IPS-15b (cell line): ENCODE measurements around the gene SDK1.

ENCODE experiments used
- H3K27me3 ChIP-seq: one replicate; pipeline ENCODE4 v1.6.1; 2013; ENCODE audit warnings: low read length; ENCODE audit not compliant: control insufficient read depth, insufficient read depth
- H3K36me3 ChIP-seq: one replicate; pipeline ENCODE4 v1.6.1; 2013; ENCODE audit warnings: low read length; ENCODE audit not compliant: control insufficient read depth, insufficient read depth
- H3K4me1 ChIP-seq: one replicate; pipeline ENCODE4 v1.6.1; 2013; ENCODE audit warnings: mild to moderate bottlenecking, low read length; ENCODE audit not compliant: control insufficient read depth, insufficient read depth
- H3K4me3 ChIP-seq: one replicate; pipeline ENCODE4 v1.5.1; 2013; ENCODE audit warnings: low read depth, low read length
- H3K9ac ChIP-seq: one replicate; pipeline ENCODE4 v1.6.1; 2013; ENCODE audit warnings: low read depth, mild to moderate bottlenecking, low read length
- H3K9me3 ChIP-seq: one replicate; pipeline ENCODE4 v1.6.1; 2013; ENCODE audit warnings: mild to moderate bottlenecking, low read length; ENCODE audit not compliant: control insufficient read depth, insufficient read depth

Gene SDK1

DNA sequence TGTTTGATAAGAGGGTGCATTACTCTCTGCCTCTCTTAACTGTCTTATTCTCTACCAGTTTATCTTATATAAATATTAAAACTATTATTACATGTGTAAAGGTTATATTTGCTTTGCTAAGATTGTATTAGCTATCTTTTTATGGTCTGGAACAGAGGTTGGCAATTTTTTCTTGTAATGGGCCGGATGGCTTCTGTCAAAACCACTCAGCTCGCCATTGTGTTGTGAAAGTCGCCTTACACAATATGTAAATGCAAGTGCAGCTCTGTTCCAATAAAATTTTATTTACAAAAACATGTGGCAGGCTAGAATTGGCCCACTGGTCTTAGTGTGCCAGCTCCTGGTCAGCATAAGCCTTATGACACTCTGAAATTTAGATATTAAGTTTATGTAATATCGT is 185.8 kb downstream of the SDK1 start:
- H3K36me3 ChIP-seq = no peaks in the 10 kb centered on the region
- H3K9ac ChIP-seq = no peak overlapping the region
- no peaks in the 10 kb centered on the region for H3K27me3 ChIP-seq
- no peaks in the 10 kb centered on the region for H3K9me3 ChIP-seq
- H3K4me1 ChIP-seq = no peaks in the 10 kb centered on the region
- H3K4me3 ChIP-seq = no peak overlapping the region

DNA sequence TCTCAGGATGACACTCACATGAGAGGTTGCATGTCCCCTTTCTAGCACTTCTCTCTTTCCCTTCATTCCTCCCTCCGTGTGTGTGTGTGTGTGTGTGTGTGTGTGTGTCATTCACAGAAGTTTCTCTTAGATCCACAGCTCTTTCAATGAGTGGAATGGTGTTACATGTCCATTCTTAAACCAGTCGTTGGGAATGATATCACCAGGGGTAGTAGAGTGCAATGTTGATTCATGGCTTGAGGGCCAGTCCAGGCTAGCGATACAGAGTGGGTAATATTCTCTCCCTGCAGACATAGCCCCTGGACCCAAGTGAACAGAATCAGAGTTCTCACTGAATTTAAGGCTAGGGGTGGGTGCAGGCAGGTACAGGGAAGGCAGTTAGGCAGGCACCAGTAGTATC is 187.8 kb downstream of the SDK1 start:
- H3K9ac ChIP-seq = no peak overlapping the region
- peaks cover 4% of the 10 kb centered on the region for H3K4me1 ChIP-seq
- no peaks in the 10 kb centered on the region for H3K27me3 ChIP-seq

DNA sequence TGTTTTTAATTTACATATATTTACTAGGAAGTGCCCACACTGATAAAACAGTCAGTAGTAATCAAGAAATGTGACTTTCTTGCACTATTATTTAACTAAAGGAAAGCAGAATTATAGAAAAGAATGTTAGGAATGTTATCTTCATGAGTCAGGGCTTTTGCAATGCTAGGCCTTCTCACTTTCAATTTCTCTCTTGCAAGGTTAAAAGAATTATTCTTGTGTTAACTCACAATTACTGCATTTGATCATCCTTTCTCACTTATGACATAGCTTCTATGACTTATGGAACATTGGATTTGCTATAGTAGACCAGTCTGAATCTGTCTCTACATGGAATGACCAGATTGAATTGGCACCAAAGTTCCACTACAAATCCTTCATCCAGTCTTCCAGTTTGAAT is 192.4 kb downstream of the SDK1 start:
- Histone ChIP-seq H3K4me3 (no peak overlapping the region), H3K36me3 (no peaks in the 10 kb centered on the region), H3K9me3 (no peaks in the 10 kb centered on the region), H3K4me1 (peaks cover 4% of the 10 kb centered on the region), H3K9ac (no peak overlapping the region), H3K27me3 (no peaks in the 10 kb centered on the region)

More for the DNA sequence above, 187.8 kb downstream of the SDK1 start:
- H3K4me3 ChIP-seq = no peak overlapping the region
- no peaks in the 10 kb centered on the region for H3K36me3 ChIP-seq
- H3K9me3 ChIP-seq = no peaks in the 10 kb centered on the region

DNA sequence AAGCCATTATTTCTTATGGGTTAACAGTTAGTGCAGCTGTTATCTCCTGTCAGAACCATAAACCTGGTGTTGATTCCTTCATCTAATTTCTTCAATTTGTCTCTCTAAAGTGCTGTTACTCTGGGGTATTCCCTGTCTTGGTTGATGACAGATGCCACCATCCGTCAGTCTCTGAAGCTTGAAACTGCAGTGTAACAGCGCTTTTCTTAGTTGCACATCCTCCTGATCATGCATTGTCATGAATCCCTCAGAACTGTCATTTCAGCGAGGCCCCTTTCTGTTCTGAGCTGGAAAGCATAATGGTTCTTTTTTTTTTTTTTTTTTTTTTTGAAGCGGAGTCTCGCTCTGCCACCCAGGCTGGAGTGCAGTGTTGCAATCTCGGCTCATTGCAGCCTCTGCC is 193.9 kb downstream of the SDK1 start:
- H3K27me3 ChIP-seq = no peaks in the 10 kb centered on the region
- H3K4me3 ChIP-seq = no peak overlapping the region
- no peak overlapping the region for H3K9ac ChIP-seq
- H3K4me1 ChIP-seq = peaks cover 4% of the 10 kb centered on the region
- no peaks in the 10 kb centered on the region for H3K9me3 ChIP-seq
- H3K36me3 ChIP-seq = no peaks in the 10 kb centered on the region

DNA sequence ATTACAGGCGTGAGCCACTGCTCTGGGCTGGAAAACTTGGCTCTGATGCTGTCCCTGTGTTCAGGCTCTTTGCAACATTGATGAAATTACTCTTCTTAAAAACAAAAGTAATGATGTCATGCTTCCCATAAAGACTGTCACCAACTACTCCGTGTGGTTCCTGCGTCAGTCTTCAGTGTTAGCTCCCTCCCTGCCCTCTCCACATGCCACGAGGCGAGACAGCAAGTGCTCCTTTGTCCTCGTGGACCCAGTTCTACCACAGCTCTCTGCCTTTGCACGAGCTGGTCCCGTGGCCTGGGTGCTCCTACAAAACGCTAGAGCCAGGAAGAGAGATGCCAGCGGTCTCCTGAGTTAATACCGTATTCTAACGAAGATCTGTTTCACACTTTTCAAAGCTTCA is 194.5 kb downstream of the SDK1 start:
- no peak overlapping the region for H3K9ac ChIP-seq
- H3K36me3 ChIP-seq = no peaks in the 10 kb centered on the region
- H3K4me1 ChIP-seq = peaks cover 4% of the 10 kb centered on the region
- no peaks in the 10 kb centered on the region for H3K9me3 ChIP-seq
- no peaks in the 10 kb centered on the region for H3K27me3 ChIP-seq
- H3K4me3 ChIP-seq = no peak overlapping the region

DNA sequence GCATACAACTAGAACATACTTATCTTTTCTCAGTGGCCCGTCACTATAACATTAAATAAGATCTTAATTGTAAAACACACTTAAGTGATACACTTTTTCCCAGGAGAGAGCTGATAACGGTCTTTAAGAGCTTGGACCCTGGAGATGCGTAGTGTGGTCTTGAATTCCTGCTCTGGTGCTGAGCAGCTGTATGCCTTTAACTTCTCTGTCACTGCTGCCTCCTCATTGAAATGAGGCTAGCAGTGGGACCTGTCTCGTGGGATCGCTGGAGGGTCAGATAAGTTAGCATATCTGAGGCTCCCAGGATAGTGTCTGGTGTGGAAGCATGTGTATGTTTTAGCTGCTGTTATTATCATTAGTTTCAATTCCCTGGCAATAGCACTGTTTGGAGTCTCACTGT is 194.9 kb downstream of the SDK1 start:
- Histone ChIP-seq H3K9me3 (no peaks in the 10 kb centered on the region), H3K36me3 (no peaks in the 10 kb centered on the region), H3K4me3 (no peak overlapping the region), H3K9ac (no peak overlapping the region), H3K4me1 (peaks cover 4% of the 10 kb centered on the region), H3K27me3 (no peaks in the 10 kb centered on the region)

DNA sequence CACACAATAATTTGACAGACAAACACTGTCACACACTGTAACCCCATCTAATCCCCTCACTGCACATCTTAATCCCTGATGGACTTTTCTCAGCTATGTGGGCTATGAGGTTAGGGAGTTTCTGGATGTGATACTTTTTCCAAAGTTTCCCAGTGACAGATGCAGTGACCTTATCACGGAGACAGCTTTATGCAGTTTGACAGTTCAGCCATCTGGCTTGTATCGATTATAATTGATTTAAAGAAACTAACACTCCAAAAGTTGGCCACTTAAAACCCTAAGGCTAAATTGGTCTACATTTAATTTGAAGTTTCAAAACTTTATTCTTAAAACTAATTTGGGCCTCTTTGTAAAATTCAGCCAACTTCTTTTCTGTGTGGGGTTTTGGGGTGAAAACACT is 196.7 kb downstream of the SDK1 start:
- H3K27me3 ChIP-seq = no peaks in the 10 kb centered on the region
- H3K9ac ChIP-seq = no peak overlapping the region
- no peaks in the 10 kb centered on the region for H3K36me3 ChIP-seq
- peaks cover 4% of the 10 kb centered on the region for H3K4me1 ChIP-seq
- no peaks in the 10 kb centered on the region for H3K9me3 ChIP-seq
- H3K4me3 ChIP-seq = no peak overlapping the region

DNA sequence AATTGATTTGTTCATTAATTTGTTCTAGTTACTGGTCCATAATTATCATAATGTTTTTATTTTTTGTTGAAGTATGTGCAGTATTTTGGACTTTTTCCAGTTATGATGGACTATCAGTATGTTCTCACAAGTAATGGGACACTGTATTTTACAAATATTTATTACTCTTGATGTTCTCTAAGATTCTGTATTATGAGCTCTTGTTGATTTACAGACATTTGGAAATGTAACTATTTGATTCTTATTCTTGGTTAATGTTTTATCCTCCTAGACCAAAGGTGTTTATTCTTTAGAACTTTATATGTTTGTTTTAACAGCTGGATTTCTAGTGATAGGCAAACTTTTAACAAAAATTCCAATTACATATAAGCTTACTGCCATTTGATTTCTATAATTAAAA is 200.6 kb downstream of the SDK1 start:
- Histone ChIP-seq H3K36me3 (no peaks in the 10 kb centered on the region), H3K9me3 (no peaks in the 10 kb centered on the region), H3K4me1 (no peaks in the 10 kb centered on the region), H3K4me3 (no peak overlapping the region), H3K9ac (no peak overlapping the region), H3K27me3 (no peaks in the 10 kb centered on the region)

DNA sequence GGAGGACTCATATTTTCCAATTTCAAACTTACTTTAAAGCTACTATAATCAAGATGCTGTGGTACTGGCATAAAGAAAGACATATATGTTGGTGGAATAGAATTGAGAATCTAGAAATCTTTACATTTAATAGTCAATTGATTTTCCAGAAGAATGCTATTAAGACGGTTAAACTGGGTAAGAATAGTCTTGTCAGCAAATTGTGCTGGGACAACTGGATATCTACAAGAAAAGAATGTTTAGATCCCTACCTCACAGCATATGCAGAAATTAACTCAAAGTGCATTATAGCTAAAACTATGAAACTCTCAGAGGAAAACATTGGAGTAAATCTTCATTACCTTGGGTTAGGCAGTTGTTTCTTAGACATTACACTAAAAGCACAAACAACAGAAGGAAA is 203.3 kb downstream of the SDK1 start:
- Histone ChIP-seq H3K9me3 (no peaks in the 10 kb centered on the region), H3K36me3 (no peaks in the 10 kb centered on the region), H3K4me3 (no peak overlapping the region), H3K4me1 (no peaks in the 10 kb centered on the region), H3K27me3 (no peaks in the 10 kb centered on the region), H3K9ac (no peak overlapping the region)

DNA sequence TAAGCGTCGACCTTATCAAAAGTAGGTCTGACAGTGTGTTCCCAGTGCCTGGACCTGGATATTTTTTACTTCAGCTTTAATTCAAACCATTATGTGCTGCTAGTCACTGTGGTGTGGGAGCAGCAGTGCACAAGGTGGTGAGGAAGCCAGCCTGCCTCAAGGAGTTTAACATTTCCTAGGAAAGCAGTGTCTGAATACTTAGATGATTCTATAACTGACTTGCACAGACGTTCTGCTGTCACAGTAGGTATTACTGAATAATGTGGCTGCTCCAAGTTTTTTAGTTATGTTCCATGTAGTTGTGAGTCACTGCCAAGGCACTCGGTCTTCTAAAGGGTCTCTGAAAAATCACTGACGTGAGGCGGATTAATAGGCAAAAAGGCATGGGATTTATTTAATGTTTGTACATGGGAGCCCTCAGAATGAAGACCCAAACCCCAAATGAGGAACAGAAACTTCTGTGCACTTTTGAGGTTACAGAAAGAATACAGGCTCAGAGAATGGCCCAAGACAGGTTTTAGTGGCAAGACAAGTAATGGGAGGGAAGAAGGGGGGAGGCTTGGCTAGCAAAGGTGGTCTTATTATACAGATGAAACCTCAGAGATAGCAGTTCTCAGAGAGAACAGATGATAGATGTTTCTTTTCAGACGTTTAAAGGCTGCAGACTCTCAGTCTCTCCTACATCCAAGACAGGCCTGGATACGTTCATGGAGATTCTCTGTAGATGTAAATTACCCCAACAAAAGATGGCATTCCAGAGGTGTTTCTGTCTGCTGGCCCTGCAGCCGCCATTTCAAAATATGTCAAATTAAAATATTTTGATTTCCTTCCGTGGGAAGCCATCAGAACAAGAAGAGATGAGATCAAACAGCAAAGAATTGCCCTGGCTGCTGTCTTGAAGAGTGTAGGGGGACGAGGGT is 209.3 kb downstream of the SDK1 start:
- Histone ChIP-seq H3K9me3 (no peaks in the 10 kb centered on the region), H3K9ac (no peak overlapping the region), H3K4me3 (no peak overlapping the region), H3K36me3 (no peaks in the 10 kb centered on the region), H3K4me1 (peaks cover 7% of the 10 kb centered on the region), H3K27me3 (no peaks in the 10 kb centered on the region)

DNA sequence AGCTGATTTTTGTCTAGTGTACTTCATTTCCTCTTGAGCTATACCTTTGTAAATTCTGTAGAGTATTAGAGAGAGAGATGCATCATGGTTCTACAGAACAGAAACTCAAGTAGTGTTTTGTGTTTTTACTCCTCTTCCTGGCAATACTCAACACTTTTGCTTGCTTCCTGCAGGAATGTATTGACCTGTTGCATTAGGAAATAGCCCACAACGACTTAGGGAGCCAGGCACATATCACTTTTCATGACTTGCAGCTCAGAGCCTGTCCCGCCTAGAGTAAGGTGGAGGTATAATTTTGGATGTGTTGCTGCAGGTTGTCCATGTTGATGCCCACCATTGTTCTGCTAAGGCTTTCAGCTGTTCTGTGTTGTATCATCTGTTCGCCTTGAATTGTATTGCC is 216.3 kb downstream of the SDK1 start:
- no peaks in the 10 kb centered on the region for H3K36me3 ChIP-seq
- H3K9ac ChIP-seq = no peak overlapping the region
- no peaks in the 10 kb centered on the region for H3K4me1 ChIP-seq
- H3K9me3 ChIP-seq = no peaks in the 10 kb centered on the region
- no peak overlapping the region for H3K4me3 ChIP-seq
- H3K27me3 ChIP-seq = no peaks in the 10 kb centered on the region

DNA sequence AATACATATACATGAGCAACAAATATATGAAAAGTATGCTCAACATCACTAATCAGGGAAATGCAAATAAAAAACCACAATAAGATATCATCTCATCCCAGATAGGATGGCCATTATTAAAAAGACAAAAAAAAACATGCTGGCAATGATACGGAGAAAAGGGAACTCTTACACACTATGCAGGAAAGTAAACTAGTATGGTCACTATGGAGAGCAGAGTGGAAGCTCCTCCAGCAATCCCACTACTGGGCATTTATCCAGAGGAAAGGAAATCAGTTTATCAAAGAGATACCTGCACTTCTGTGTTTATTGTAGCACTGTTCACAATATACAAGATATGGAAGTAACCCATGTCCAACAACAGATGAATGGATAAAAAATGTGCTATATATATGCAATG is 217.5 kb downstream of the SDK1 start:
- no peaks in the 10 kb centered on the region for H3K4me1 ChIP-seq
- no peak overlapping the region for H3K4me3 ChIP-seq
- H3K27me3 ChIP-seq = no peaks in the 10 kb centered on the region
- no peaks in the 10 kb centered on the region for H3K36me3 ChIP-seq
- no peaks in the 10 kb centered on the region for H3K9me3 ChIP-seq
- H3K9ac ChIP-seq = no peak overlapping the region
